Spinal cord (tissue), 10 donors: Measurements from ENCODE around the gene MET. TPM values are rescaled to one million over a fixed set of nuclear protein-coding genes. Genes with fewer than 3 reads are reported as not detected.
"Not testable (repeated sequence)": the region's sequence is repeated elsewhere in the genome, so short reads cannot be mapped to it uniquely, and the experiment has no call there.

Experiments
- DNase-seq, 6 donors: peaks; one replicate each; pipeline versions ENCODE4 v3.0.0 to v3.0.0-alpha.2; 2013 to 2015; ENCODE audit warnings: low spot score in 6 of 6, low read depth in 4 of 6
- H3K27ac ChIP-seq: one replicate; pipeline ENCODE4 v1.5.1; 2013; ENCODE audit warnings: low read depth, low read length, control low read depth
- H3K27me3 ChIP-seq: one replicate; pipeline ENCODE4 v1.6.1; 2013; ENCODE audit warnings: low read length; ENCODE audit not compliant: control insufficient read depth, insufficient read depth
- H3K36me3 ChIP-seq: one replicate; pipeline ENCODE4 v1.6.1; 2013; ENCODE audit warnings: low read length; ENCODE audit not compliant: control insufficient read depth, insufficient read depth
- H3K4me1 ChIP-seq: one replicate; pipeline ENCODE4 v1.6.1; 2013; ENCODE audit warnings: low read length; ENCODE audit not compliant: control insufficient read depth, insufficient read depth
- H3K4me3 ChIP-seq: one replicate; pipeline ENCODE4 v1.5.1; 2013; ENCODE audit warnings: low read depth, low read length, control low read depth
- H3K9me3 ChIP-seq: one replicate; pipeline ENCODE4 v1.6.1; 2013; ENCODE audit warnings: low read length; ENCODE audit not compliant: control insufficient read depth, insufficient read depth
- WGBS: methylation state at CpG from one replicate; pipeline ENCODE4 v1.1.5; 2013; ENCODE audit warnings: missing lambda C conversion rate; ENCODE audit not compliant: insufficient coverage; 5-methylcytosine and 5-hydroxymethylcytosine counted together
- polyA plus RNA-seq, 2 donors: library from polyadenylated mRNA; unstranded; fragments of 120-200 nt; gene quantifications; one replicate each; pipeline ENCODE4 v1.2.1, GENCODE V29; 2013; ENCODE audit not compliant: insufficient read length in 2 of 2
- total RNA-seq, 2 donors: library from RNA; depleted of rRNA in 1 of 2; stranded (reverse); fragments of 120-200 nt in 1 of 2; fragments of >200 nt in 1 of 2; gene quantifications; one replicate each; pipeline versions ENCODE4 v1.2.3 to v1.2.4, GENCODE V29; 2013 to 2014
- donor health status: healthy.

Gene MET
- total and polyA plus RNA-seq, 4 donors = 2.4 to 27.8 (median 10.0) TPM

GRCh38 chr7:116740755-116741462 is 68.9 kb downstream of the MET start:
- Histone ChIP-seq H3K4me1 (no peaks in the 10 kb centered on the region), H3K4me3 (no peak overlapping the region), H3K9me3 (no peaks in the 10 kb centered on the region), H3K27ac (no peak overlapping the region), H3K27me3 (no peaks in the 10 kb centered on the region), H3K36me3 (no peaks in the 10 kb centered on the region)
- DNase-seq = no peak
- 71% methylated on average over 4 of the region's 9 CpGs for WGBS

GRCh38 chr7:116741625-116742316 is 69.8 kb downstream of the MET start:
- Histone ChIP-seq H3K4me3 (no peak overlapping the region), H3K4me1 (no peaks in the 10 kb centered on the region), H3K9me3 (no peaks in the 10 kb centered on the region), H3K36me3 (no peaks in the 10 kb centered on the region), H3K27me3 (no peaks in the 10 kb centered on the region), H3K27ac (no peak overlapping the region)
- WGBS = 95% methylated on average over 4 of the region's 7 CpGs
- DNase-seq = no peak

DNA sequence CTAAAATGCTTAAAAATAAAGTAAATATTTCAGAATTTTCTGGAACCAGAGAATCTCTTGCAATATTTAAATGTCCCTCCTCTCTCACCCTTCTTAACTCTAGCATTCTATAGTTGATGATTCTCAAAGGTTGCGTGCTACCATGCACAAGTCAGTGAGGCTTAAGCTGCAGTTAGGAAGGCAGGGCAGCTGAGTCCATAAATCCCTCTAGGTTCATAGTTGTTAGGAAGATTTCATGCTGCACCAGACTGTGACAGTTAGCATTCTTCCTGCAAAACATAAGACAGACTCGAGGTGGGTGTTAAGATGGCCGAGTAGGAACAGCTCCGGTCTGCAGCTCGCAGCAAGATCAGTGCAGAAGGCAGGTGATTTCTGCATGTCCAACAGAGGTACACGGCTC is 70.6 kb downstream of the MET start:
- no peaks in the 10 kb centered on the region for H3K27me3 ChIP-seq
- no peaks in the 10 kb centered on the region for H3K9me3 ChIP-seq
- H3K27ac ChIP-seq = no peak overlapping the region
- DNase-seq = no peak
- no peak overlapping the region for H3K4me3 ChIP-seq
- no peaks in the 10 kb centered on the region for H3K36me3 ChIP-seq
- WGBS = 94% methylated on average over 5 of the region's 6 CpGs
- no peaks in the 10 kb centered on the region for H3K4me1 ChIP-seq

- not testable (repeated sequence) for H3K27me3 ChIP-seq
Measured at GRCh38 chr7:116743835-116744234, 71.8 kb downstream of the MET start.

DNA sequence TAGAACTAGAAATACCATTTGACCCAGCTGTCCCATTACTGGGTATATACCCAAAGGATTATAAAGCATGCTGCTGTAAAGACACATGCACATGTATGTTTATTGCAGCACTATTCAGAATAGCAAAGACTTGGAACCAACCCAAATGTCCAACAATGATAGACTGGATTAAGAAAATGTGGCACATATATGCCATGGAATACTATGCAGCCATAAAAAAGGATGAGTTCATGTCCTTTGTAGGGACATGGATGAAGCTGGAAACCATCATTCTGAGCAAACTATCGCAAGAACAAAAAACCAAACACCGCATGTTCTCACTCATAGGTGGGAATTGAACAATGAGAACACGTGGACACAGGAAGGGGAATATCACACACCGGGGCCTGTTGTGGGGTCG is 74.4 kb downstream of the MET start:
- H3K27me3 ChIP-seq, H3K9me3 ChIP-seq, H3K36me3 ChIP-seq, H3K4me3 ChIP-seq, H3K4me1 ChIP-seq, DNase-seq, H3K27ac ChIP-seq: not testable (repeated sequence)
- WGBS = no CpG with 5 or more reads among the region's 5 CpGs

More at GRCh38 chr7:116743835-116744234, 71.8 kb downstream of the MET start:
- not testable (repeated sequence) for H3K27ac ChIP-seq, H3K9me3 ChIP-seq, H3K4me3 ChIP-seq, DNase-seq, H3K36me3 ChIP-seq, H3K4me1 ChIP-seq
- WGBS = 38% methylated on average over 2 of the region's 2 CpGs

- WGBS = 83% methylated on average over 1 of the region's 4 CpGs
- not testable (repeated sequence) for H3K36me3 ChIP-seq, H3K9me3 ChIP-seq, DNase-seq, H3K27me3 ChIP-seq, H3K27ac ChIP-seq, H3K4me1 ChIP-seq, H3K4me3 ChIP-seq
Measured at GRCh38 chr7:116751070-116751469, 79.1 kb downstream of the MET start.

GRCh38 chr7:116752305-116753074 is 80.5 kb downstream of the MET start:
- Histone ChIP-seq H3K4me1 (no peaks in the 10 kb centered on the region), H3K27me3 (no peaks in the 10 kb centered on the region), H3K36me3 (no peaks in the 10 kb centered on the region), H3K9me3 (no peaks in the 10 kb centered on the region), H3K4me3 (no peak overlapping the region), H3K27ac (no peak overlapping the region)
- DNase-seq = no peak
- 71% methylated on average over 3 of the region's 9 CpGs for WGBS

GRCh38 chr7:116753130-116753529 is 81.1 kb downstream of the MET start:
- H3K36me3 ChIP-seq = no peaks in the 10 kb centered on the region
- no peaks in the 10 kb centered on the region for H3K27me3 ChIP-seq
- H3K4me1 ChIP-seq = no peaks in the 10 kb centered on the region
- no peak overlapping the region for H3K4me3 ChIP-seq
- WGBS = no CpG with 5 or more reads among the region's 2 CpGs
- no peaks in the 10 kb centered on the region for H3K9me3 ChIP-seq
- H3K27ac ChIP-seq = no peak overlapping the region
- no peak for DNase-seq

DNA sequence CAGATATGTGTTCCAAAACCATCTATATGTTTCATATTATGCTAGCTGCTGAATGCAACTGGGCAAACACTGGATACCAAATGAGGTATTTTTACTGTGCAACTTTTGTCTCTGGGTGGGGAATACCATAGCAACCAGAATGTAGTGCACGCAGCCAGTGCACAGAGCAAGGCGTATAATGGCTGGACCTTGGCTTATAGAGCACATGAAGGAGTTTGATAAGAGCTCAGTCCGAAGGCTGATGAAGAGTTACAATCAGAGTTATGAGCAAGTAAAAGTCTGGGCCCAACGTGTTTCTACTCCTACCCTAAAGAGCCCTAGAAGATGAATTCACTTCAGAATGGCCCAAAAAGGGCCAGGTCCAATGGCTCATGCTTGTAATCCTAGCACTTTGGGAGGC is 82.2 kb downstream of the MET start:
- 82% methylated on average over 3 of the region's 4 CpGs for WGBS

More for the DNA sequence above, 82.2 kb downstream of the MET start:
- Histone ChIP-seq H3K27me3 (no peaks in the 10 kb centered on the region), H3K4me3 (no peak overlapping the region), H3K27ac (no peak overlapping the region), H3K9me3 (no peaks in the 10 kb centered on the region), H3K36me3 (no peaks in the 10 kb centered on the region), H3K4me1 (no peaks in the 10 kb centered on the region)
- DNase-seq = no peak
